Chondrocyte (in vitro differentiated cells): ENCODE measurements around the gene DSG4. TPM values are rescaled to one million over a fixed set of nuclear protein-coding genes. Genes with fewer than 3 reads are reported as not detected.

ENCODE experiments used
- DNase-seq: peaks from one replicate; pipeline ENCODE4 v3.0.0; 2021; ENCODE audit warnings: mixed read lengths, low spot score
- H3K27ac Mint-ChIP-seq: one replicate; pipeline ENCODE4 v1.8.0; 2021; ENCODE audit warnings: mild to moderate bottlenecking, moderate library complexity, mixed read lengths; ENCODE audit not compliant: unreplicated experiment
- H3K27me3 Mint-ChIP-seq: 2 replicates; pipeline ENCODE4 v1.8.0; 2021; ENCODE audit warnings: low read depth, mixed read lengths
- H3K36me3 Mint-ChIP-seq: 2 replicates; pipeline ENCODE4 v1.8.0; 2021; ENCODE audit warnings: low read depth, mixed read lengths
- H3K4me1 Mint-ChIP-seq: 2 replicates; pipeline ENCODE4 v1.8.0; 2021; ENCODE audit warnings: low read depth, mild to moderate bottlenecking, mixed read lengths
- H3K4me3 Mint-ChIP-seq: one replicate; pipeline ENCODE4 v1.8.0; 2021; ENCODE audit warnings: mild to moderate bottlenecking, moderate library complexity, mixed read lengths; ENCODE audit not compliant: unreplicated experiment
- H3K9me3 Mint-ChIP-seq: 2 replicates; pipeline ENCODE4 v1.8.0; 2021; ENCODE audit warnings: low read depth, mixed read lengths
- CTCF ChIP-seq: fragments of 200-600 bp; sonication (generic); IDR thresholded peaks from 2 replicates; pipeline ENCODE4 v1.5.0; 2021; ENCODE audit warnings: antibody characterized with exemption, mild to moderate bottlenecking, moderate library complexity
- total RNA-seq: library from RNA; stranded (reverse); gene quantifications from 3 replicates; pipeline ENCODE4 v1.2.1, GENCODE V29; 2021

The DSG4 gene
- total RNA-seq, 1 donor from 2014 or later, result not detected

- Mint-ChIP-seq H3K27ac (no peak overlapping the region), H3K36me3 (no peaks in the 10 kb centered on the region), H3K4me3 (no peak overlapping the region), H3K4me1 (no peaks in the 10 kb centered on the region), H3K27me3 (peaks cover 20% of the 10 kb centered on the region), H3K9me3 (peaks cover 8% of the 10 kb centered on the region)
- no peak for TF ChIP-seq CTCF
- DNase-seq, result no peak
Measured at GRCh38 chr18:31364190-31364589, 12.4 kb upstream of the DSG4 start.

- no peak for DNase-seq
- Mint-ChIP-seq H3K27ac (no peak overlapping the region), H3K36me3 (no peaks in the 10 kb centered on the region), H3K4me1 (no peaks in the 10 kb centered on the region), H3K4me3 (no peak overlapping the region), H3K9me3 (peaks cover 8% of the 10 kb centered on the region), H3K27me3 (peaks cover 23% of the 10 kb centered on the region)
- no peak for TF ChIP-seq CTCF
Measured at GRCh38 chr18:31369478-31369877, 7.1 kb upstream of the DSG4 start.

GRCh38 chr18:31371989-31372388, 4.6 kb upstream of the DSG4 start:
- H3K27me3 Mint-ChIP-seq, result peaks cover 38% of the 10 kb centered on the region

GRCh38 chr18:31373641-31374040, 2.9 kb upstream of the DSG4 start:
- H3K36me3 Mint-ChIP-seq, result no peaks in the 10 kb centered on the region
- H3K4me3 Mint-ChIP-seq, result no peak overlapping the region
- no peak overlapping the region for H3K27ac Mint-ChIP-seq
- peaks cover 35% of the 10 kb centered on the region for H3K27me3 Mint-ChIP-seq
- no peaks in the 10 kb centered on the region for H3K4me1 Mint-ChIP-seq
- no peaks in the 10 kb centered on the region for H3K9me3 Mint-ChIP-seq
- no peak for DNase-seq
- TF ChIP-seq CTCF, result no peak

More at GRCh38 chr18:31371989-31372388, 4.6 kb upstream of the DSG4 start:
- no peak for DNase-seq
- H3K36me3 Mint-ChIP-seq, result no peaks in the 10 kb centered on the region
- no peak overlapping the region for H3K4me3 Mint-ChIP-seq
- H3K27ac Mint-ChIP-seq, result no peak overlapping the region
- TF ChIP-seq CTCF, result no peak
- H3K9me3 Mint-ChIP-seq, result peaks cover 8% of the 10 kb centered on the region
- no peaks in the 10 kb centered on the region for H3K4me1 Mint-ChIP-seq

GRCh38 chr18:31380912-31381311, 4.3 kb downstream of the DSG4 start:
- no peak overlapping the region for H3K4me3 Mint-ChIP-seq
- DNase-seq, result no peak
- no peaks in the 10 kb centered on the region for H3K36me3 Mint-ChIP-seq
- H3K4me1 Mint-ChIP-seq, result no peaks in the 10 kb centered on the region
- peaks cover 25% of the 10 kb centered on the region for H3K27me3 Mint-ChIP-seq
- no peak overlapping the region for H3K27ac Mint-ChIP-seq
- no peak for TF ChIP-seq CTCF
- H3K9me3 Mint-ChIP-seq, result no peaks in the 10 kb centered on the region
